NCI-H1930 (cell line): Measurements from ENCODE around the gene PML.
"Not testable (repeated sequence)": the region's sequence is repeated elsewhere in the genome, so short reads cannot be mapped to it uniquely, and the experiment has no call there.

Source experiments
- DNase-seq, 2 experiments: peaks; one replicate each; lab custom pipeline; 2025; lab: John Stamatoyannopoulos, UW

The PML gene

GRCh38 chr15:74060251-74060650, 65.7 kb downstream of the PML start:
- DNase-seq, result no peak

- no peak for DNase-seq
These were observed 67.7 kb downstream of the PML start for GRCh38 chr15:74062236-74062635.

- DNase-seq, result no peak
These were observed 68.2 kb downstream of the PML start for GRCh38 chr15:74062671-74063070.

- DNase-seq, result not testable (repeated sequence)
These were observed 69.1 kb downstream of the PML start for GRCh38 chr15:74063425-74064146.

- DNase-seq, result not testable (repeated sequence)
These were observed 69.7 kb downstream of the PML start for GRCh38 chr15:74064183-74064582.

GRCh38 chr15:74064822-74065221, 70.3 kb downstream of the PML start:
- DNase-seq, result not testable (repeated sequence)

- DNase-seq, result not testable (repeated sequence)
These were observed 71.3 kb downstream of the PML start for GRCh38 chr15:74065684-74066411.

- not testable (repeated sequence) for DNase-seq
These were observed 77.1 kb downstream of the PML start for GRCh38 chr15:74071645-74072044.

- not testable (repeated sequence) for DNase-seq
These were observed 77.6 kb downstream of the PML start for GRCh38 chr15:74072132-74072531.

GRCh38 chr15:74072614-74073337, 78.3 kb downstream of the PML start:
- not testable (repeated sequence) for DNase-seq

- DNase-seq, result not testable (repeated sequence)
These were observed 81.3 kb downstream of the PML start for GRCh38 chr15:74075781-74076180.

GRCh38 chr15:74082450-74082849, 87.9 kb downstream of the PML start, which contains the start of gene GOLGA6A:
Gene GOLGA6A, minus strand, starts transcription at chr15:74082550. Its CDS starts 41 bp downstream, at chr15:74082509.
- DNase-seq, result not testable (repeated sequence)

- not testable (repeated sequence) for DNase-seq
These were observed 100.1 kb downstream of the PML start for GRCh38 chr15:74094567-74094966.

GRCh38 chr15:74095610-74096009, 101.1 kb downstream of the PML start:
- DNase-seq, result not testable (repeated sequence)

GRCh38 chr15:74096753-74097474, 102.4 kb downstream of the PML start:
- not testable (repeated sequence) for DNase-seq
